ENCODE data around the gene COX8C.

COX8C gene

GRCh38 chr14:93346926-93347721 lies at the start of gene COX8C:
Gene COX8C, plus strand, starts transcription at chr14:93347182. Its CDS starts 87 bp downstream, at chr14:93347269.
- no peak for DNase-seq

GRCh38 chr14:93299416-93299815 lies 47.6 kb upstream of the COX8C start:
- DNase-seq = no peak

GRCh38 chr14:93299866-93300265 lies 47.1 kb upstream of the COX8C start:
- no peak for DNase-seq

- DNase-seq = no peak
These were observed 45.0 kb upstream of the COX8C start for GRCh38 chr14:93301821-93302447.

GRCh38 chr14:93302688-93303581 lies 44.0 kb upstream of the COX8C start:
- no peak for DNase-seq

GRCh38 chr14:93303659-93304058 lies 43.3 kb upstream of the COX8C start:
- DNase-seq = no peak

GRCh38 chr14:93304771-93305170 lies 42.2 kb upstream of the COX8C start:
- no peak for DNase-seq

GRCh38 chr14:93305725-93306418 lies 41.1 kb upstream of the COX8C start:
- no peak for DNase-seq

- no peak for DNase-seq
These were observed 40.2 kb upstream of the COX8C start for GRCh38 chr14:93306812-93307211.

- no peak for DNase-seq
These were observed 38.2 kb upstream of the COX8C start for GRCh38 chr14:93308686-93309345.

- no peak for DNase-seq
These were observed 37.5 kb upstream of the COX8C start for GRCh38 chr14:93309427-93309966.

GRCh38 chr14:93311082-93311481 lies 35.9 kb upstream of the COX8C start:
- DNase-seq = no peak

- no peak for DNase-seq
These were observed 31.4 kb upstream of the COX8C start for GRCh38 chr14:93315575-93315974.

- DNase-seq = no peak
These were observed 30.3 kb upstream of the COX8C start for GRCh38 chr14:93316716-93317115.

- no peak for DNase-seq
These were observed 29.6 kb upstream of the COX8C start for GRCh38 chr14:93317210-93317874.

GRCh38 chr14:93317875-93318807 lies 28.8 kb upstream of the COX8C start:
- DNase-seq = no peak

- DNase-seq = no peak
These were observed 28.1 kb upstream of the COX8C start for GRCh38 chr14:93318927-93319326.

- no peak for DNase-seq
These were observed 27.5 kb upstream of the COX8C start for GRCh38 chr14:93319494-93319893.

GRCh38 chr14:93319958-93320357 lies 27.0 kb upstream of the COX8C start:
- DNase-seq = no peak

- no peak for DNase-seq
These were observed 26.5 kb upstream of the COX8C start for GRCh38 chr14:93320489-93320888.

All from activated effector memory CD4-positive, alpha-beta T cell treated with anti-CD3 and anti-CD28 coated beads, Interleukin-2, amount 50 U/mL, for 16 hours (primary cell).